Gastrocnemius medialis (tissue), 4 donors: ENCODE results near the gene TOM1. TPM values are rescaled to one million over a fixed set of nuclear protein-coding genes. Genes with fewer than 3 reads are reported as not detected.
A peak's percentile ranks its signal among the peaks of the same experiment; 100 is the strongest.

Experiments used
- ATAC-seq, 2 donors: fragments of 150-250 bp; one replicate each; pipeline ENCODE4 v1.9.1; 2016
- DNase-seq, 2 donors: peaks; one replicate each; pipeline ENCODE4 v3.0.0-alpha.2; 2019
- H3K27ac ChIP-seq, 4 donors: fragments of 200-600 bp; sonication (generic); 1 replicate in 1 of 4; 2 replicates in 3 of 4; pipeline ENCODE4 v1.5.1; 2016 to 2018; ENCODE audit warnings: mild to moderate bottlenecking in 2 of 4, moderate library complexity in 1 of 4
- H3K27me3 ChIP-seq, 3 donors: fragments of 200-600 bp; sonication (generic) in 2 of 3; 1 replicate in 1 of 3; 2 replicates in 2 of 3; pipeline versions ENCODE4 v1.5.1 to v1.6.0; 2016 to 2019; ENCODE audit warnings: mild to moderate bottlenecking in 1 of 3, moderate library complexity in 1 of 3
- H3K36me3 ChIP-seq, 2 donors: fragments of 200-600 bp; sonication (generic) in 1 of 2; one replicate each; pipeline ENCODE4 v1.5.1; 2017 to 2018
- H3K4me1 ChIP-seq, 2 donors: fragments of 200-600 bp; sonication (generic) in 1 of 2; one replicate each; pipeline ENCODE4 v1.5.1; 2016 to 2017; ENCODE audit warnings: mild to moderate bottlenecking in 2 of 2
- H3K4me3 ChIP-seq, 4 donors: fragments of 200-600 bp; sonication (generic) in 3 of 4; 1 replicate in 1 of 4; 2 replicates in 3 of 4; pipeline ENCODE4 v1.5.1; 2016 to 2019; ENCODE audit warnings: mild to moderate bottlenecking in 2 of 4
- H3K9me3 ChIP-seq, 3 donors: fragments of 200-600 bp; sonication (generic) in 2 of 3; 1 replicate in 1 of 3; 2 replicates in 2 of 3; pipeline ENCODE4 v1.5.1; 2016 to 2019
- CTCF ChIP-seq, 5 experiments: fragments of 450-650 bp in 3 of 5; fragments of 200-600 bp in 2 of 5; sonication (generic) in 2 of 5; IDR thresholded peaks in 4 of 5; conservative IDR thresholded peaks in 1 of 5; 1 replicate in 4 of 5; 2 replicates in 1 of 5; pipeline ENCODE4 v1.5.1; 2016 to 2019; ENCODE audit warnings: antibody characterized with exemption in 5 of 5, mild to moderate bottlenecking in 3 of 5, moderate library complexity in 3 of 5
- POLR2A ChIP-seq, 2 donors: fragments of 450-650 bp; IDR thresholded peaks; one replicate each; pipeline ENCODE4 v1.6.1; 2017; ENCODE audit warnings: antibody characterized with exemption in 2 of 2, mild to moderate bottlenecking in 2 of 2, moderate library complexity in 2 of 2
- in situ Hi-C, 4 donors: fragments of 200-750 bp; cut with MboI; loops; one replicate each; pipeline versions ENCODE4 v1.15.0 to v1.8.0; 2017; ENCODE audit warnings: low sequenced_read_pairs in 4 of 4
- intact Hi-C: fragments of 100-400 bp; cut with DNase I; formaldehyde crosslinking; loops from one replicate; pipeline ENCODE4 v1.15.1; 2023; ENCODE audit warnings: low total_unique reads
- total RNA-seq, 4 donors: library from RNA; depleted of rRNA; stranded (reverse); fragments of >200 nt; gene quantifications; one replicate each; pipeline versions ENCODE4 v1.1.0 to v1.2.3, GENCODE V29; 2016

TOM1 gene
- total RNA-seq, 4 donors from 2014 or later, result 363 to 609 (median 425) TPM

GRCh38 chr22:35315141-35315854 lies 15.6 kb downstream of the TOM1 start:
- Histone ChIP-seq H3K4me1 (peaks cover 76 to 83% of the 10 kb centered on the region in 2 donors), H3K4me3 (peak overlapping the region; percentile 6 to 31 (median 24)), H3K36me3 (peaks cover 0 to 30% of the 10 kb centered on the region in 2 donors), H3K27ac (peak overlapping the region; percentile 95 to 99 (median 97)), H3K9me3 (no peaks in the 10 kb centered on the region), H3K27me3 (no peaks in the 10 kb centered on the region)
- DNase-seq, result peak; percentile 60 to 89
- in situ Hi-C loops (no loop called here), intact Hi-C loops (loop anchor here (10.0 kb wide), 2 partner anchors 530 to 1150 kb away; no protein-coding TSS in a partner anchor)
- ATAC-seq, result peak; percentile 4 to 18
- TF ChIP-seq POLR2A (IDR thresholded peaks at IDR 0.05), result no peak
- no peak for TF ChIP-seq CTCF (IDR thresholded peaks at IDR 0.05 in 4 of 5, conservative IDR thresholded peaks at IDR 0.05 in 1 of 5)

- Histone ChIP-seq H3K9me3 (no peaks in the 10 kb centered on the region), H3K27ac (peak overlapping the region; percentile 95 to 99 (median 97)), H3K36me3 (peaks cover 0 to 34% of the 10 kb centered on the region in 2 donors), H3K27me3 (no peaks in the 10 kb centered on the region), H3K4me3 (peak overlapping the region; percentile 6 to 31 (median 24)), H3K4me1 (peaks cover 68 to 75% of the 10 kb centered on the region in 2 donors)
- peak; percentile 95 to 98 for DNase-seq
- ATAC-seq, result peak; percentile 49 to 50
- in situ Hi-C loops (no loop called here), intact Hi-C loops (loop anchor here (1.0 to 10.0 kb wide), 4 partner anchors 12 to 1149 kb away; no protein-coding TSS in a partner anchor)
- TF ChIP-seq POLR2A (IDR thresholded peaks at IDR 0.05), result peak; percentile 62 to 69
- no peak for TF ChIP-seq CTCF (IDR thresholded peaks at IDR 0.05 in 4 of 5, conservative IDR thresholded peaks at IDR 0.05 in 1 of 5)
Observed at GRCh38 chr22:35315855-35316745, 16.4 kb downstream of the TOM1 start.

GRCh38 chr22:35316751-35317150 lies 17.1 kb downstream of the TOM1 start:
- H3K27ac ChIP-seq, result peak overlapping the region; percentile 95 to 99 (median 97)
- TF ChIP-seq POLR2A (IDR thresholded peaks at IDR 0.05) (no peak), CTCF (IDR thresholded peaks at IDR 0.05 in 4 of 5, conservative IDR thresholded peaks at IDR 0.05 in 1 of 5) (no peak)
- no peaks in the 10 kb centered on the region for H3K27me3 ChIP-seq
- peaks cover 62 to 69% of the 10 kb centered on the region in 2 donors for H3K4me1 ChIP-seq
- no peak for ATAC-seq
- peaks cover 0 to 34% of the 10 kb centered on the region in 2 donors for H3K36me3 ChIP-seq
- in situ Hi-C loops (no loop called here), intact Hi-C loops (loop anchor here (1.0 to 10.0 kb wide), 4 partner anchors 12 to 1148 kb away; no protein-coding TSS in a partner anchor)
- peak overlapping the region in 1 of 4 donors; percentile 13 for H3K4me3 ChIP-seq
- DNase-seq, result peak in 1 of 2 donors; percentile 22
- no peaks in the 10 kb centered on the region for H3K9me3 ChIP-seq

GRCh38 chr22:35317680-35318290 lies 18.1 kb downstream of the TOM1 start:
- Histone ChIP-seq H3K9me3 (no peaks in the 10 kb centered on the region), H3K36me3 (peaks cover 0 to 42% of the 10 kb centered on the region in 2 donors)

More at GRCh38 chr22:35317680-35318290, 18.1 kb downstream of the TOM1 start:
- DNase-seq (peak in 1 of 2 donors; percentile 11), ATAC-seq (no peak)
- Histone ChIP-seq H3K27ac (peak overlapping the region; percentile 95 to 99 (median 97)), H3K4me1 (peaks cover 52 to 60% of the 10 kb centered on the region in 2 donors), H3K27me3 (no peaks in the 10 kb centered on the region), H3K4me3 (no peak overlapping the region)
- TF ChIP-seq CTCF (IDR thresholded peaks at IDR 0.05 in 4 of 5, conservative IDR thresholded peaks at IDR 0.05 in 1 of 5) (no peak), POLR2A (IDR thresholded peaks at IDR 0.05) (no peak)
- in situ Hi-C loops, result no loop called here
- intact Hi-C loops, result loop anchor here (2.0 to 10.0 kb wide), 3 partner anchors 33 to 1147 kb away; no protein-coding TSS in a partner anchor
